ENCODE results near the gene ADGRF5.
"Not testable (repeated sequence)": the region's sequence is repeated elsewhere in the genome, so short reads cannot be mapped to it uniquely, and the experiment has no call there.

The ADGRF5 gene

GRCh38 chr6:46893648-46894047 lies 28.1 kb downstream of the ADGRF5 start:
- no peak for DNase-seq

- no peak for DNase-seq
Measured at GRCh38 chr6:46891252-46891795, 30.4 kb downstream of the ADGRF5 start.

- no peak for DNase-seq
Measured at GRCh38 chr6:46888578-46888977, 33.2 kb downstream of the ADGRF5 start.

GRCh38 chr6:46888031-46888430 lies 33.7 kb downstream of the ADGRF5 start:
- no peak for DNase-seq

GRCh38 chr6:46882645-46883044 lies 39.1 kb downstream of the ADGRF5 start:
- no peak for DNase-seq

- DNase-seq, result no peak
Measured at GRCh38 chr6:46879003-46879402, 42.7 kb downstream of the ADGRF5 start.

GRCh38 chr6:46876126-46876525 lies 45.6 kb downstream of the ADGRF5 start:
- DNase-seq, result no peak

- DNase-seq, result no peak
Measured at GRCh38 chr6:46867411-46867810, 54.3 kb downstream of the ADGRF5 start.

GRCh38 chr6:46865221-46865620 lies 56.5 kb downstream of the ADGRF5 start:
- DNase-seq, result no peak

GRCh38 chr6:46863791-46864190 lies 57.9 kb downstream of the ADGRF5 start:
- no peak for DNase-seq

GRCh38 chr6:46862381-46862780 lies 59.4 kb downstream of the ADGRF5 start:
- no peak for DNase-seq

GRCh38 chr6:46855966-46856365 lies 65.8 kb downstream of the ADGRF5 start:
- peak; percentile 3 for DNase-seq

GRCh38 chr6:46851576-46851975 lies 70.2 kb downstream of the ADGRF5 start:
- DNase-seq, result not testable (repeated sequence)

GRCh38 chr6:46850792-46851191 lies 70.9 kb downstream of the ADGRF5 start:
- no peak for DNase-seq

GRCh38 chr6:46849361-46849690 lies 72.4 kb downstream of the ADGRF5 start:
- no peak for DNase-seq

GRCh38 chr6:46848684-46849360 lies 72.9 kb downstream of the ADGRF5 start:
- DNase-seq, result peak; percentile 73

GRCh38 chr6:46845126-46845525 lies 76.6 kb downstream of the ADGRF5 start:
- no peak for DNase-seq

GRCh38 chr6:46842252-46842846 lies 79.4 kb downstream of the ADGRF5 start:
- DNase-seq, result not testable (repeated sequence)

- DNase-seq, result no peak
Measured at GRCh38 chr6:46838033-46838432, 83.7 kb downstream of the ADGRF5 start.

GRCh38 chr6:46834991-46835390 lies 86.7 kb downstream of the ADGRF5 start:
- DNase-seq, result not testable (repeated sequence)

- not testable (repeated sequence) for DNase-seq
Measured at GRCh38 chr6:46834257-46834916, 87.4 kb downstream of the ADGRF5 start.

- DNase-seq, result no peak
Measured at GRCh38 chr6:46832816-46833215, 88.9 kb downstream of the ADGRF5 start.

GRCh38 chr6:46828939-46829338 lies 92.8 kb downstream of the ADGRF5 start:
- no peak for DNase-seq

GRCh38 chr6:46821458-46821881 lies 100.3 kb downstream of the ADGRF5 start:
- DNase-seq, result no peak
